GM23338 (cell line): ENCODE results near the gene KLF7. TPM values are rescaled to one million over a fixed set of nuclear protein-coding genes. Genes with fewer than 3 reads are reported as not detected.

Experiments used
- ATAC-seq: fragments of 200-7000 bp; cut with Tn5 transposase; 3 replicates; pipeline ENCODE4 v1.9.1; 2020
- DNase-seq: peaks from one replicate; pipeline ENCODE4 v3.0.0-alpha.2; 2015; ENCODE audit warnings: low spot score
- H2AFZ ChIP-seq: fragments of 200-600 bp; sonication (generic); 2 replicates; pipeline ENCODE4 v1.8.0; 2016; ENCODE audit warnings: antibody characterized with exemption, mild to moderate bottlenecking, moderate library complexity
- H3F3A ChIP-seq: fragments of 200-600 bp; sonication (generic); replicated peaks from 2 replicates; pipeline ENCODE4 v1.8.0; 2017; ENCODE audit warnings: antibody characterized with exemption, mixed run types, low read depth
- H3K27ac ChIP-seq: fragments of 200-600 bp; sonication (generic); 2 replicates; pipeline ENCODE4 v1.6.1; 2016; ENCODE audit warnings: low read depth
- H3K27me3 ChIP-seq: fragments of 200-600 bp; sonication (generic); 2 replicates; pipeline ENCODE4 v1.8.0; 2016; ENCODE audit warnings: mild to moderate bottlenecking, mixed run types, moderate library complexity; ENCODE audit not compliant: insufficient read depth
- H3K36me3 ChIP-seq: fragments of 200-600 bp; sonication (generic); 2 replicates; pipeline ENCODE4 v1.8.0; 2016; ENCODE audit warnings: mild to moderate bottlenecking; ENCODE audit not compliant: insufficient read depth
- H3K4me1 ChIP-seq: fragments of 200-600 bp; sonication (generic); 2 replicates; pipeline ENCODE4 v1.8.0; 2016; ENCODE audit warnings: mild to moderate bottlenecking, moderate library complexity; ENCODE audit not compliant: insufficient read depth
- H3K4me2 ChIP-seq: fragments of 200-600 bp; sonication (generic); 2 replicates; pipeline ENCODE4 v1.7.1; 2017; ENCODE audit warnings: mixed run types
- H3K4me3 ChIP-seq: fragments of 200-600 bp; sonication (generic); 2 replicates; pipeline ENCODE4 v1.6.1; 2016; ENCODE audit warnings: mixed run types
- H3K79me2 ChIP-seq: fragments of 200-600 bp; sonication (generic); replicated peaks from 2 replicates; pipeline ENCODE4 v1.8.0; 2017; ENCODE audit warnings: mild to moderate bottlenecking; ENCODE audit not compliant: insufficient read depth
- H3K9me2 ChIP-seq: fragments of 200-600 bp; sonication (generic); 2 replicates; pipeline ENCODE4 v1.8.0; 2017; ENCODE audit not compliant: insufficient read depth
- H4K20me1 ChIP-seq: fragments of 200-600 bp; sonication (generic); replicated peaks from 2 replicates; pipeline ENCODE4 v1.8.0; 2017; ENCODE audit warnings: mild to moderate bottlenecking; ENCODE audit not compliant: insufficient read depth
- H3K27ac Mint-ChIP-seq: 2 replicates; pipeline ENCODE4 v1.8.0; 2020; ENCODE audit warnings: inconsistent platforms, mild to moderate bottlenecking, moderate library complexity, mixed read lengths
- H3K27me3 Mint-ChIP-seq: 3 replicates; pipeline ENCODE4 v1.8.0; 2022; ENCODE audit warnings: low read depth, mild to moderate bottlenecking, moderate library complexity, mixed read lengths, inconsistent platforms; ENCODE audit not compliant: insufficient read depth, poor library complexity
- H3K36me3 Mint-ChIP-seq: 3 replicates; pipeline ENCODE4 v1.8.0; 2021; ENCODE audit warnings: low read depth, mild to moderate bottlenecking, inconsistent platforms, moderate library complexity, mixed read lengths
- H3K4me1 Mint-ChIP-seq: 3 replicates; pipeline ENCODE4 v1.8.0; 2020; ENCODE audit warnings: mild to moderate bottlenecking, inconsistent platforms, mixed read lengths
- H3K4me3 Mint-ChIP-seq: 3 replicates; pipeline ENCODE4 v1.8.0; 2021; ENCODE audit warnings: moderate library complexity, mild to moderate bottlenecking, inconsistent platforms, mixed read lengths
- H3K9me3 Mint-ChIP-seq: 3 replicates; pipeline ENCODE4 v1.8.0; 2020; ENCODE audit warnings: moderate library complexity, mild to moderate bottlenecking, inconsistent platforms, mixed read lengths
- CREB1 ChIP-seq: fragments of 250-450 bp; sonication (Bioruptor Pico); IDR thresholded peaks from 2 replicates; pipeline ENCODE4 v1.5.0; 2020; ENCODE audit warnings: low read depth, mild to moderate bottlenecking, moderate library complexity
- EZH2 ChIP-seq: fragments of 200-600 bp; sonication (generic); IDR thresholded peaks from one replicate; pipeline ENCODE4 v1.8.0; 2017; ENCODE audit warnings: antibody characterized with exemption, mild to moderate bottlenecking, low read depth; ENCODE audit not compliant: unreplicated experiment
- EZH2phosphoT487 ChIP-seq: fragments of 200-600 bp; sonication (generic); IDR thresholded peaks from one replicate; pipeline ENCODE4 v1.8.1; 2018; ENCODE audit warnings: antibody characterized with exemption; ENCODE audit not compliant: unreplicated experiment
- JUNB ChIP-seq: IDR thresholded peaks from one replicate; pipeline ENCODE4 v1.6.1; 2016; ENCODE audit warnings: antibody characterized with exemption; ENCODE audit not compliant: unreplicated experiment
- NANOG ChIP-seq: IDR thresholded peaks from 2 replicates; pipeline ENCODE4 v1.6.1; 2016; ENCODE audit warnings: antibody characterized with exemption, borderline replicate concordance
- POLR2AphosphoS5 ChIP-seq: IDR thresholded peaks from 2 replicates; pipeline ENCODE4 v1.6.1; 2016; ENCODE audit warnings: antibody characterized with exemption, low read depth
- STAT1 ChIP-seq: IDR thresholded peaks from one replicate; pipeline ENCODE4 v1.6.1; 2016; ENCODE audit warnings: antibody characterized with exemption; ENCODE audit not compliant: unreplicated experiment
- ZNF114 ChIP-seq: fragments of 250-450 bp; sonication (Bioruptor Pico); IDR thresholded peaks from 2 replicates; pipeline ENCODE4 v1.5.0; 2020; ENCODE audit warnings: mild to moderate bottlenecking, moderate library complexity
- ZNF331 ChIP-seq: fragments of 250-450 bp; sonication (Bioruptor Pico); IDR thresholded peaks from 2 replicates; pipeline ENCODE4 v1.5.0; 2020; ENCODE audit warnings: low read depth, mild to moderate bottlenecking, moderate library complexity
- ZNF462 ChIP-seq: fragments of 250-450 bp; sonication (Bioruptor Pico); IDR thresholded peaks from 2 replicates; pipeline ENCODE4 v1.5.0; 2020; ENCODE audit warnings: mild to moderate bottlenecking, moderate library complexity
- polyA plus RNA-seq: library from polyadenylated mRNA; unstranded; fragments of >200 nt; fragmentation: Nextera tagmentation; extraction: Ambion mirVana; gene quantifications from 2 replicates; pipeline ENCODE4 v1.2.1, GENCODE V29; 2016
- total RNA-seq: library from RNA; depleted of rRNA; stranded (reverse); fragments of >200 nt; shearing (Covaris generic); gene quantifications from 2 replicates; pipeline ENCODE4 v1.2.3, GENCODE V29; 2014
- TF ChIP-seq, protein P1 (sequence below): IDR thresholded peaks from 2 replicates; pipeline ENCODE4 v1.6.1; 2016; ENCODE audit warnings: antibody characterized with exemption
- TF ChIP-seq, protein P2 (sequence below): IDR thresholded peaks from one replicate; pipeline ENCODE4 v1.6.1; 2018; ENCODE audit warnings: antibody characterized with exemption; ENCODE audit not compliant: unreplicated experiment
- TF ChIP-seq, protein P3 (sequence below), 2 experiments: fragments of 200-600 bp in 1 of 2; sonication (generic) in 1 of 2; conservative IDR thresholded peaks; 2 replicates each; pipeline versions ENCODE4 v1.5.1 to v1.6.1; 2016 to 2017; ENCODE audit warnings: antibody characterized with exemption in 2 of 2, low read depth in 2 of 2, mild to moderate bottlenecking in 2 of 2, moderate library complexity in 1 of 2

The KLF7 gene
- total and polyA plus RNA-seq, 2 experiments from 2014 or later, result 5.7 to 15.4 TPM

GRCh38 chr2:207090389-207090788 is 75.4 kb downstream of the KLF7 start:
- no peaks in the 10 kb centered on the region for H4K20me1 ChIP-seq
- H3K36me3 ChIP-seq, result no peaks in the 10 kb centered on the region
- Mint-ChIP-seq H3K4me3 (no peak overlapping the region), H3K9me3 (no peaks in the 10 kb centered on the region), H3K4me1 (peaks cover 58% of the 10 kb centered on the region), H3K27ac (peak overlapping the region; percentile 30; the same call in 1 of the 2 replicates), H3K27me3 (peaks cover 4% of the 10 kb centered on the region), H3K36me3 (peaks cover 11% of the 10 kb centered on the region; the same call in 2 of the 3 replicates)
- H2AFZ ChIP-seq, result no peak overlapping the region
- peaks cover 50% of the 10 kb centered on the region for H3K4me1 ChIP-seq
- no peak overlapping the region for H3K4me3 ChIP-seq
- no peaks in the 10 kb centered on the region for H3K27me3 ChIP-seq
- no peak overlapping the region for H3K27ac ChIP-seq
- peaks cover 31% of the 10 kb centered on the region for H3K79me2 ChIP-seq
- no peak for ATAC-seq
- TF ChIP-seq EZH2 (no peak), JUNB (no peak), ZNF331 (no peak), EZH2phosphoT487 (no peak), NANOG (no peak), POLR2AphosphoS5 (no peak), ZNF462 (CRISPR knock-in tag) (no peak), ZNF114 (no peak), CREB1 (CRISPR knock-in tag) (no peak), STAT1 (no peak)
- TF ChIP-seq, protein P1, sequence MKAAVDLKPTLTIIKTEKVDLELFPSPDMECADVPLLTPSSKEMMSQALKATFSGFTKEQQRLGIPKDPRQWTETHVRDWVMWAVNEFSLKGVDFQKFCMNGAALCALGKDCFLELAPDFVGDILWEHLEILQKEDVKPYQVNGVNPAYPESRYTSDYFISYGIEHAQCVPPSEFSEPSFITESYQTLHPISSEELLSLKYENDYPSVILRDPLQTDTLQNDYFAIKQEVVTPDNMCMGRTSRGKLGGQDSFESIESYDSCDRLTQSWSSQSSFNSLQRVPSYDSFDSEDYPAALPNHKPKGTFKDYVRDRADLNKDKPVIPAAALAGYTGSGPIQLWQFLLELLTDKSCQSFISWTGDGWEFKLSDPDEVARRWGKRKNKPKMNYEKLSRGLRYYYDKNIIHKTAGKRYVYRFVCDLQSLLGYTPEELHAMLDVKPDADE, result no peak
- TF ChIP-seq, protein P2, sequence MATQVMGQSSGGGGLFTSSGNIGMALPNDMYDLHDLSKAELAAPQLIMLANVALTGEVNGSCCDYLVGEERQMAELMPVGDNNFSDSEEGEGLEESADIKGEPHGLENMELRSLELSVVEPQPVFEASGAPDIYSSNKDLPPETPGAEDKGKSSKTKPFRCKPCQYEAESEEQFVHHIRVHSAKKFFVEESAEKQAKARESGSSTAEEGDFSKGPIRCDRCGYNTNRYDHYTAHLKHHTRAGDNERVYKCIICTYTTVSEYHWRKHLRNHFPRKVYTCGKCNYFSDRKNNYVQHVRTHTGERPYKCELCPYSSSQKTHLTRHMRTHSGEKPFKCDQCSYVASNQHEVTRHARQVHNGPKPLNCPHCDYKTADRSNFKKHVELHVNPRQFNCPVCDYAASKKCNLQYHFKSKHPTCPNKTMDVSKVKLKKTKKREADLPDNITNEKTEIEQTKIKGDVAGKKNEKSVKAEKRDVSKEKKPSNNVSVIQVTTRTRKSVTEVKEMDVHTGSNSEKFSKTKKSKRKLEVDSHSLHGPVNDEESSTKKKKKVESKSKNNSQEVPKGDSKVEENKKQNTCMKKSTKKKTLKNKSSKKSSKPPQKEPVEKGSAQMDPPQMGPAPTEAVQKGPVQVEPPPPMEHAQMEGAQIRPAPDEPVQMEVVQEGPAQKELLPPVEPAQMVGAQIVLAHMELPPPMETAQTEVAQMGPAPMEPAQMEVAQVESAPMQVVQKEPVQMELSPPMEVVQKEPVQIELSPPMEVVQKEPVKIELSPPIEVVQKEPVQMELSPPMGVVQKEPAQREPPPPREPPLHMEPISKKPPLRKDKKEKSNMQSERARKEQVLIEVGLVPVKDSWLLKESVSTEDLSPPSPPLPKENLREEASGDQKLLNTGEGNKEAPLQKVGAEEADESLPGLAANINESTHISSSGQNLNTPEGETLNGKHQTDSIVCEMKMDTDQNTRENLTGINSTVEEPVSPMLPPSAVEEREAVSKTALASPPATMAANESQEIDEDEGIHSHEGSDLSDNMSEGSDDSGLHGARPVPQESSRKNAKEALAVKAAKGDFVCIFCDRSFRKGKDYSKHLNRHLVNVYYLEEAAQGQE, result no peak
- TF ChIP-seq, protein P3, sequence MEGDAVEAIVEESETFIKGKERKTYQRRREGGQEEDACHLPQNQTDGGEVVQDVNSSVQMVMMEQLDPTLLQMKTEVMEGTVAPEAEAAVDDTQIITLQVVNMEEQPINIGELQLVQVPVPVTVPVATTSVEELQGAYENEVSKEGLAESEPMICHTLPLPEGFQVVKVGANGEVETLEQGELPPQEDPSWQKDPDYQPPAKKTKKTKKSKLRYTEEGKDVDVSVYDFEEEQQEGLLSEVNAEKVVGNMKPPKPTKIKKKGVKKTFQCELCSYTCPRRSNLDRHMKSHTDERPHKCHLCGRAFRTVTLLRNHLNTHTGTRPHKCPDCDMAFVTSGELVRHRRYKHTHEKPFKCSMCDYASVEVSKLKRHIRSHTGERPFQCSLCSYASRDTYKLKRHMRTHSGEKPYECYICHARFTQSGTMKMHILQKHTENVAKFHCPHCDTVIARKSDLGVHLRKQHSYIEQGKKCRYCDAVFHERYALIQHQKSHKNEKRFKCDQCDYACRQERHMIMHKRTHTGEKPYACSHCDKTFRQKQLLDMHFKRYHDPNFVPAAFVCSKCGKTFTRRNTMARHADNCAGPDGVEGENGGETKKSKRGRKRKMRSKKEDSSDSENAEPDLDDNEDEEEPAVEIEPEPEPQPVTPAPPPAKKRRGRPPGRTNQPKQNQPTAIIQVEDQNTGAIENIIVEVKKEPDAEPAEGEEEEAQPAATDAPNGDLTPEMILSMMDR (conservative IDR thresholded peaks at IDR 0.05; ENCODE audit: low read depth in 2 of 2), result no peak
- no peaks in the 10 kb centered on the region for H3K9me2 ChIP-seq
- H3F3A ChIP-seq, result no peaks in the 10 kb centered on the region
- DNase-seq, result no peak
- H3K4me2 ChIP-seq, result no peak overlapping the region
